Hematopoietic multipotent progenitor cell treated with erythropoietin and hydrocortisone succinate and interleukin-3 and kit ligand, for 17 days (in vitro differentiated cells): ENCODE data around the gene C19orf85.

Source experiments
- DNase-seq: peaks from one replicate; pipeline ENCODE4 v3.0.0-alpha.2; 2015; ENCODE audit warnings: low spot score

C19orf85 gene

DNA sequence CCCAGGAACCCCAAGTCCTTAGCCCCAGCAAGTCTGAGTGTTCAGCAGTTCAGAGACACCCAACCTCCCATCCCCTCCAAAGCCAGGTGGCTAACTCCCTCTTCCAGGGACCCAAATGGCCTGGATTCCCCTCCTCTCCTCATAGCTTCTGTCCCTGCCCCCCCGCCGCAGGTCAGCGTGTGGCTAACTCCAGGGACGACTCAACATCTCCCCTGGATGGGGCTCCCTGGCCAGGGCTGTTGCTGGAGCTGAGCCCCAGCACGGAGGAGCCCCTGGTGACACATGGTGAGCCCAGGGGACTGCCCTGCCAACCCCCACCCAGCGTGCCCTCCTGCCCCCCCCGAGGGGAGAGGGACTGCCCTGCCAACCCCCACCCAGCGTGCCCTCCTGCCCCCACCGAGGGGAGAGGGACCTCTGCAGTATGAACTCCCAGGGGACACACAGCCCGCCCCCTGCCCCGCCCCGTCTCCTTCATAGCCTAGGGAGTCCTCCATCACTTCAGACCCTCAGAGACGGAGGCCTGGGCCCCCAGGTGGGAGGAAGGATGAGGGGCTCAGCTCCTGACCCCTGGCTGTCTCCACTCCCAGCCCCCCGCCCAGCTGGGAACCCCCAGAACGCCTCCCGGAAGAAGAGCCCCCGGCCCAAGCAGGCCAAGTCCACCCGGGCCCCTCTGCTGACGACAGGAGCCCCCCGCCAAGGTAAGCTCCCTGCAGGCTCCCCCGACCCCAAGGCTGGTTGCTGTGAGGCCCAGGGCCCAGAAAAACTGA lies 25.3 kb upstream of the C19orf85 start:
- DNase-seq, result no peak

DNA sequence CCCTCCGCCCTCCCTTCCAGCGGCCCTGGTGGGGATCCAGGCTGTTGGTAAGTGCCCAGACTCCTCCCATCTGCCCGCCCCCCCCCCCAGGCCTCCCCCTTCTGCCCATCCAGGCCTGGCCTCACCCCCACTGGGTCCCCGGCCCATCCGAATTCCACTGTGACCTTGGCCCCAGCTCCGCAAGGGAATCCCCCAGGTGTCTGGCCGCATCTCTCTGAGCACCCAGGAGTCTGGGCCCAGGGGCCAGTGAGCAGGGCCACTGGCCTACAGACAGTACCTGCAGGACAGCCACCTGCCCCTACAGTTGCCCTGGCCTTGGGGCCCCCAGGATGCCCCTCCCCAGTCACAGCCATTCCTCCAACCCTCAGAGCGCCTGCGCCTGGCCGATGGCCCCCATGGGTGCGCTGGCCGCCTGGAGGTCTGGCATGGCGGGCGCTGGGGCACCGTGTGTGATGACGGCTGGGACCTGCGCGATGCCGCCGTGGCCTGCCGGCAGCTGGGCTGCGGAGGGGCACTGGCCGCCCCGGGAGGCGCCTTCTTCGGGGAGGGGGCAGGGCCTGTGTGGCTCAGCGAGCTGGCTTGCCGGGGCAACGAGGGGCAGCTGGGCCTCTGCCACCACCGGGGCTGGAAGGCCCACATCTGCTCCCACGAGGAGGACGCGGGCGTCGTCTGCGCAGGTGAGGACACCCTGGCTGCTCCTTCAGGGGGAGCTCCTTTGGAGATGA lies 24.6 kb upstream of the C19orf85 start:
- DNase-seq, result no peak

- no peak for DNase-seq
Observed at GRCh38 chr19:55487924-55488687, 23.6 kb upstream of the C19orf85 start, which contains the start of gene SSC5D. Gene SSC5D (plus strand): TSS chr19:55488436. CDS start chr19:55488590, 154 bp downstream.

- DNase-seq, result no peak
Observed at GRCh38 chr19:55486971-55487923, 22.7 kb upstream of the C19orf85 start.

DNA sequence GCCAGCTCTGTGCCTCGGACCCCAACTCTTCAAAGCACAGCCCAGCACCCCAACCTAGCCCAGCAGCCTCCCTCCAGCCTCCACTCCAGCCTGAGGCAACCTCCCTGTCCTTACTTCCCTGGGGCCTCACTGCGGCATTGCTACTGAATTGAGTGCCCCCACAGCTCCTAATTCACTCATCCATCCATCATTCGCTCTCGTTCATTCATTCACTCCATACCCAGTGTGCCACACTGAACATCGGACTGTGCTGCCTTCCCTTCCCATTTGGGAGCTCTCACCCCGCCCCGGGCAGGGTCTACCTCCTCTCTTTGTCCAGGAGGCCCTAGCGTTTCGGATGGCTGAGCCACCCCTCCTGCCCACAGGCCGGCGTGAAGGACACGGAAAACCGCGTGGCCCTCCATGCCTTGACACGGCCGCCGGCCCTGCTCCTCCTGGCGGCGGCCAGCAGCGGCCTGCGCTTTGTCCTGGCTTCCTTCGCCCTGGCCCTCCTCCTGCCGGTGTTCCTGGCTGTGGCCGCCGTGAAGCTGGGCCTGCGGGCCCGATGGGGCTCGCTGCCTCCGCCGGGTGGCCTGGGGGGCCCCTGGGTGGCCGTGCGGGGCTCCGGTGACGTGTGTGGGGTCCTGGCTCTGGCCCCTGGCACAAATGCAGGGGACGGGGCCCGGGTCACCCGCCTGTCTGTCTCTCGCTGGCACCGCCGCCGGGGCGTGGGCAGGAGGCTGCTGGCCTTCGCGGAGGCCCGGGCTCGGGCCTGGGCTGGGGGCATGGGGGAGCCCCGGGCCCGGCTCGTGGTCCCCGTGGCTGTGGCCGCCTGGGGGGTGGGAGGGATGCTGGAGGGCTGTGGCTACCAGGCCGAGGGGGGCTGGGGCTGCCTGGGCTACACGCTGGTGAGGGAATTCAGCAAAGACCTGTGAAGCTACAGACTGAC lies 21.8 kb upstream of the C19orf85 start:
- no peak for DNase-seq

GRCh38 chr19:55485439-55486011 lies 21.0 kb upstream of the C19orf85 start:
- DNase-seq, result no peak

- peak; percentile 14 for DNase-seq
Observed at GRCh38 chr19:55484593-55485438, 20.3 kb upstream of the C19orf85 start, which contains the start of gene NAT14. Gene NAT14 (plus strand): TSS chr19:55485188. CDS start chr19:55485709, 521 bp downstream.

DNA sequence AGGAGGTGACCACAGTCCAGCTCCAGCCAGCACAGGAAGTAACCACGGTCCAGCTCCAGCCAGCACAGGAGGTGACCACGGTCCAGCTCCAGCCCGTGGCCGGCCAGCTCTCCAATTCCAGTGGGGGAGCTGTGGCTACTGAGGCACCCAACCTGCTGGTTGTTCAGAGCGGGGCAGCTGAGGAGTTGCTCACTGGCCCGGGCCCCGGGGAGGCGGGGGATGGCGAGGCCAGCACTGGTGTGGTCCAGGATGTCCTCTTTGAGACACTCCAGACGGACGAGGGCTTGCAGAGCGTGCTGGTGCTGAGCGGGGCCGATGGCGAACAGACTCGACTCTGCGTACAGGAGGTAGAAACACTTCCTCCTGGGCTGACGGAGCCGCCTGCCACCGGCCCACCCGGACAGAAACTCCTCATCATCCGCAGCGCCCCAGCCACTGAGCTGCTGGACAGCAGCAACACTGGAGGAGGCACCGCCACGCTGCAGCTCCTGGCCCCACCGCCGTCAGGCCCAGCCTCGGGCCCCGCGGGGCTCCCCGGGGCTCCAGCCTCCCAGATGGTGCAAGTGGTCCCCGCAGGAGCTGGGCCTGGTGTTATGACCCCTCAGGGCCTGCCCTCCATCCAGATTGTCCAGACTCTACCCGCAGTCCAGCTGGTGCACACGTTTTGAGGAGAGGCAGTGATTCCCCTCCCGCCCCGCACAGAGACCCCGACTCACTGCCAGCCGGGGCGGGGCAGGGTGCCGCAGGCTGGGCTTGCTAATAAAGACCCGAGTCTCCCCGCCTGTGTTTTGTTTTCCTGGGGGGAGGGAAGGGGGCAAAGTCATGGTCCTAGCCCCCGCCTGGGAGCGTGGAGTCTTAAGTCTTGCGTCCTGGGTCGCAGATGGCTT lies 19.4 kb upstream of the C19orf85 start:
- DNase-seq, result no peak

DNA sequence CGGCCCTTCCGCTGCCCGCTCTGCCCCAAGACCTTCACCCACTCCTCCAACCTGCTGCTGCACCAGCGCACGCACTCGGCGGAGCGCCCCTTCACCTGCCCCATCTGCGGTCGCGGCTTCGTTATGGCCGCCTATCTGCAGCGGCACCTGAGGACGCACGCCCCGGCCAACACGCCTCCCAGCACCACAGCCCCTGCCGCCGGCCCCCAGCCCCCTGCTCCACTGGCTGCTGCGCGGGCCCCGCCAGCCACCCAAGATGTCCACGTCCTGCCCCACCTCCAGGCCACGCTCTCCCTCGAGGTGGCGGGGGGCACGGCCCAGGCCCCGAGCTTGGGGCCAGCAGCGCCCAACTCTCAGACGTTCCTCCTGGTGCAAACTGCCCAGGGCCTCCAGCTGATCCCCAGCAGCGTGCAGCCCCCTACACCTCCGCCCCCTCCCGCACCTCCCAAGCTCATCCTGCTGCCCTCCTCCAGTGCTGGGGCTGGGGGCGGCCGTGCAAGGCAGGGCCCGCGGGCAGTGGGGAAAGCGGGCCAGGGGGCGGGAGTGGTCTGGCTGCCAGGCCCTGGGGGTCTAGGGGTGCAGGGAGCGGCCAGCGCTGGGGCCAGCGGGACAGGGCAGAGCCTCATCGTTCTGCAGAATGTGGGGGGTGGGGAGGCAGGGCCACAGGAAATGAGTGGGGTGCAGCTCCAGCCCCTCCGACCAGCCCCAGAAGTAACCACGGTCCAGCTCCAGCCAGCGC lies 18.6 kb upstream of the C19orf85 start:
- DNase-seq, result no peak

DNA sequence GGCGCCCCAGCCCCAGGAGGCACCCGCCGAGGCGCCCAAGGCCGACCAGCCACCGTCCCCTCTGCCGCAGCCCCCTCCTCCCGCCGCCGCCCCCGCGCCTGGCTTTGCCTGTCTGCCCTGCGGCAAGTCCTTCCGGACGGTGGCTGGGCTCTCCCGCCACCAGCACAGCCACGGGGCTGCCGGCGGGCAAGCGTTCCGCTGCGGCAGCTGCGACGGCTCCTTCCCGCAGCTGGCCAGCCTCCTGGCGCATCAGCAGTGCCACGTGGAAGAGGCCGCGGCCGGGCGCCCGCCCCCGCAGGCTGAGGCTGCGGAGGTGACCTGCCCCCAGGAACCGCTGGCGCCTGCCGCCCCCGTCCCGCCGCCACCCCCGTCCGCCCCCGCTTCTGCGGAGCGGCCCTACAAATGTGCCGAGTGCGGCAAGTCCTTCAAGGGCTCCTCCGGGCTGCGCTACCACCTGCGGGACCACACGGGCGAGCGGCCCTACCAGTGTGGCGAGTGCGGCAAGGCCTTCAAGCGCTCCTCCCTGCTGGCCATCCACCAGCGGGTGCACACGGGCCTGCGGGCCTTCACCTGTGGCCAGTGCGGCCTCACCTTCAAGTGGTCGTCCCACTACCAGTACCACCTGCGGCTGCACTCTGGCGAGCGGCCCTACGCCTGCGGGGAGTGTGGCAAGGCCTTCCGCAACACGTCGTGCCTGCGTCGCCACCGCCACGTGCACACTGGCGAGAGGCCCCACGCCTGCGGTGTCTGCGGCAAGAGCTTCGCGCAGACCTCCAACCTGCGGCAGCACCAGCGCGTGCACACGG lies 17.8 kb upstream of the C19orf85 start:
- DNase-seq, result no peak

DNA sequence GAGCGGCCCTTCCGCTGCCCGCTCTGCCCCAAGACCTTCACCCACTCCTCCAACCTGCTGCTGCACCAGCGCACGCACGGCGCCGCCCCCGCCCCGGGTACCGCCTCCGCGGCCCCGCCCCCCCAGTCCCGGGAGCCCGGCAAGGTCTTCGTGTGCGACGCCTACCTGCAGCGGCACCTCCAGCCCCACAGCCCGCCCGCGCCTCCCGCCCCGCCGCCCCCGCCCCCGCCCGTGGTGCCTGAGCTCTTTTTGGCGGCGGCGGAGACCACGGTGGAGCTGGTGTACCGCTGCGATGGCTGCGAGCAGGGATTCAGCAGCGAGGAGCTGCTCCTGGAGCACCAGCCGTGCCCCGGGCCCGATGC lies 17.2 kb upstream of the C19orf85 start:
- DNase-seq, result no peak

DNA sequence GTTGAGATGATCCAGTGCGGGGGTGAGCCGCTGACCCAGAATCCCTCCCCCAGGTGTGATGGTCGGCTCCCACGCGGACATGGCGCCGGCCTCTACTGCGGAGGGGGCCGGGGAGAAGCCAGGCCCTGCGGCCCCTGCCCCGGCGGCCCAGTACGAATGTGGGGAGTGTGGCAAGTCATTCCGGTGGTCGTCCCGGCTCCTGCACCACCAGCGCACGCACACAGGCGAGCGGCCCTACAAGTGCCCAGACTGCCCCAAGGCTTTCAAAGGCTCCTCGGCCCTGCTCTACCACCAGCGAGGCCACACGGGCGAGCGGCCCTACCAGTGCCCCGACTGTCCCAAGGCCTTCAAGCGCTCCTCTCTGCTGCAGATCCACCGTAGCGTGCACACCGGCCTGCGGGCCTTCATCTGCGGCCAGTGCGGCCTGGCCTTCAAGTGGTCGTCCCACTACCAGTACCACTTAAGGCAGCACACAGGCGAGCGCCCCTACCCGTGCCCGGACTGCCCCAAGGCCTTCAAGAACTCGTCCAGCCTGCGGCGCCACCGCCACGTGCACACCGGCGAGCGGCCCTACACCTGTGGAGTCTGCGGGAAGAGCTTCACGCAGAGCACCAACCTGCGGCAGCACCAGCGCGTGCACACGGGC lies 16.7 kb upstream of the C19orf85 start:
- no peak for DNase-seq

GRCh38 chr19:55479451-55480230 lies 15.1 kb upstream of the C19orf85 start:
- DNase-seq, result no peak

GRCh38 chr19:55479045-55479444 lies 14.5 kb upstream of the C19orf85 start:
- DNase-seq, result no peak

- no peak for DNase-seq
Observed at GRCh38 chr19:55478364-55478763, 13.8 kb upstream of the C19orf85 start.
